ENCODE data around the gene TRPM4. TPM values are rescaled to one million over a fixed set of nuclear protein-coding genes. Genes with fewer than 3 reads are reported as not detected.
A peak's percentile ranks its signal among the peaks of the same experiment; 100 is the strongest.

Gene TRPM4
- total RNA-seq, 2 experiments from 2014 or later: 20.9 to 44.2 TPM

GRCh38 chr19:49224879-49225278, 67.3 kb downstream of the TRPM4 start:
- H2AFZ ChIP-seq (ENCODE audit: low read length): no peak overlapping the region
- H3K9me2 ChIP-seq (ENCODE audit: insufficient read depth, low read length): no peaks in the 10 kb centered on the region
- H3K4me2 ChIP-seq (ENCODE audit: low read length): no peak overlapping the region
- TF ChIP-seq EZH2phosphoT487 (IDR thresholded peaks at IDR 0.05; ENCODE audit: borderline replicate concordance, low read depth, low read length) (no peak), CTCF (conservative IDR thresholded peaks at IDR 0.05; ENCODE audit: low read length) (peak; percentile 82)
- no peak overlapping the region for H3K27ac ChIP-seq (ENCODE audit: low read depth, low read length, poor library complexity, severe bottlenecking)
- ChIA-PET POLR2A (no interaction called here), CTCF (ENCODE audit: unreplicated experiment) (interaction anchor here (1.2 to 2.0 kb wide), 2 partner anchors 10 to 127 kb away, joined by 3 to 6 read pairs; no protein-coding TSS in a partner anchor)
- peak; percentile 72 for DNase-seq (ENCODE audit: low spot score)
- H3K79me2 ChIP-seq (ENCODE audit: insufficient read depth, low read depth, low read length): no peaks in the 10 kb centered on the region
- no peaks in the 10 kb centered on the region for H4K20me1 ChIP-seq (ENCODE audit: insufficient read depth, low read length)
- no peak overlapping the region for H3K4me3 ChIP-seq (ENCODE audit: low read depth, low read length, poor library complexity, severe bottlenecking)
- peaks cover 11% of the 10 kb centered on the region for H3K4me1 ChIP-seq (ENCODE audit: insufficient read depth, low read length, poor library complexity, severe bottlenecking)
- intact Hi-C loops (cut with micrococcal nuclease; ENCODE audit: unreplicated experiment): loop anchor here (5.0 kb wide), 1 partner anchor 128 kb away; no protein-coding TSS in a partner anchor
- no peaks in the 10 kb centered on the region for H3K36me3 ChIP-seq (ENCODE audit: insufficient read depth, low read length)
- no peaks in the 10 kb centered on the region for H3K9me3 ChIP-seq (ENCODE audit: low read length)
- no TSS peak for BruUV-seq (replicated peaks)

GRCh38 chr19:49229416-49229815, 71.8 kb downstream of the TRPM4 start:
- CTCF ChIA-PET (ENCODE audit: unreplicated experiment): no interaction called here
- no peak overlapping the region for H2AFZ ChIP-seq (ENCODE audit: low read length)
- no peak overlapping the region for H3K27ac ChIP-seq (ENCODE audit: low read depth, low read length, poor library complexity, severe bottlenecking)
- H4K20me1 ChIP-seq (ENCODE audit: insufficient read depth, low read length): no peaks in the 10 kb centered on the region
- POLR2A ChIA-PET: no interaction called here
- TF ChIP-seq CTCF (conservative IDR thresholded peaks at IDR 0.05; ENCODE audit: low read length) (no peak), EZH2phosphoT487 (IDR thresholded peaks at IDR 0.05; ENCODE audit: borderline replicate concordance, low read depth, low read length) (no peak)
- H3K4me1 ChIP-seq (ENCODE audit: insufficient read depth, low read length, poor library complexity, severe bottlenecking): peaks cover 18% of the 10 kb centered on the region
- intact Hi-C loops (cut with micrococcal nuclease; ENCODE audit: unreplicated experiment): loop anchor here (5.0 kb wide), 1 partner anchor 132 kb away; no protein-coding TSS in a partner anchor
- BruUV-seq (replicated peaks): no TSS peak
- H3K9me2 ChIP-seq (ENCODE audit: insufficient read depth, low read length): no peaks in the 10 kb centered on the region
- H3K79me2 ChIP-seq (ENCODE audit: insufficient read depth, low read depth, low read length): no peaks in the 10 kb centered on the region
- H3K4me2 ChIP-seq (ENCODE audit: low read length): no peak overlapping the region
- no peak for DNase-seq (ENCODE audit: low spot score)
- no peak overlapping the region for H3K4me3 ChIP-seq (ENCODE audit: low read depth, low read length, poor library complexity, severe bottlenecking)
- H3K36me3 ChIP-seq (ENCODE audit: insufficient read depth, low read length): no peaks in the 10 kb centered on the region
- H3K9me3 ChIP-seq (ENCODE audit: low read length): no peaks in the 10 kb centered on the region

- Histone ChIP-seq H3K4me2 (ENCODE audit: low read length) (no peak overlapping the region), H3K79me2 (ENCODE audit: insufficient read depth, low read depth, low read length) (no peaks in the 10 kb centered on the region), H3K4me1 (ENCODE audit: insufficient read depth, low read length, poor library complexity, severe bottlenecking) (peaks cover 7% of the 10 kb centered on the region), H2AFZ (ENCODE audit: low read length) (no peak overlapping the region), H3K36me3 (ENCODE audit: insufficient read depth, low read length) (no peaks in the 10 kb centered on the region), H3K9me3 (ENCODE audit: low read length) (no peaks in the 10 kb centered on the region), H3K4me3 (ENCODE audit: low read depth, low read length, poor library complexity, severe bottlenecking) (no peak overlapping the region), H4K20me1 (ENCODE audit: insufficient read depth, low read length) (no peaks in the 10 kb centered on the region), H3K9me2 (ENCODE audit: insufficient read depth, low read length) (no peaks in the 10 kb centered on the region), H3K27ac (ENCODE audit: low read depth, low read length, poor library complexity, severe bottlenecking) (no peak overlapping the region)
- ChIA-PET CTCF (ENCODE audit: unreplicated experiment) (no interaction called here), POLR2A (no interaction called here)
- BruUV-seq (replicated peaks): no TSS peak
- DNase-seq (ENCODE audit: low spot score): no peak
- intact Hi-C loops (cut with micrococcal nuclease; ENCODE audit: unreplicated experiment): no loop called here
- TF ChIP-seq CTCF (conservative IDR thresholded peaks at IDR 0.05; ENCODE audit: low read length): no peak
- TF ChIP-seq EZH2phosphoT487 (IDR thresholded peaks at IDR 0.05; ENCODE audit: borderline replicate concordance, low read depth, low read length): no peak
These were observed 73.8 kb downstream of the TRPM4 start for GRCh38 chr19:49231389-49231788.

Data from OCI-LY7 (cell line).